Duodenal mucosa (tissue), 2 donors: ENCODE results near the gene HK3.

Experiments
- H3K27ac ChIP-seq: one replicate; pipeline ENCODE4 v1.7.0; 2013; ENCODE audit warnings: low read depth, low read length
- H3K27me3 ChIP-seq, 2 donors: one replicate each; pipeline ENCODE4 v1.7.0; 2013; ENCODE audit warnings: low read length in 2 of 2, control low read depth in 1 of 2; ENCODE audit not compliant: insufficient read depth in 2 of 2, control insufficient read depth in 1 of 2
- H3K36me3 ChIP-seq, 2 donors: one replicate each; pipeline ENCODE4 v1.7.0; 2013; ENCODE audit warnings: low read length in 2 of 2, control low read depth in 1 of 2; ENCODE audit not compliant: insufficient read depth in 2 of 2, control insufficient read depth in 1 of 2
- H3K4me1 ChIP-seq, 2 donors: one replicate each; pipeline ENCODE4 v1.7.0; 2013; ENCODE audit warnings: low read length in 2 of 2, control low read depth in 1 of 2; ENCODE audit not compliant: insufficient read depth in 2 of 2, control insufficient read depth in 1 of 2
- H3K4me3 ChIP-seq, 2 donors: one replicate each; pipeline ENCODE4 v1.7.0; 2013; ENCODE audit warnings: low read length in 2 of 2, low read depth in 1 of 2
- H3K9ac ChIP-seq, 2 donors: one replicate each; pipeline ENCODE4 v1.7.0; 2013; ENCODE audit warnings: low read length in 2 of 2, low read depth in 1 of 2
- H3K9me3 ChIP-seq, 2 donors: one replicate each; pipeline ENCODE4 v1.7.0; 2013; ENCODE audit warnings: low read length in 2 of 2, control low read depth in 1 of 2; ENCODE audit not compliant: control insufficient read depth in 1 of 2

HK3 gene

GRCh38 chr5:176904276-176904675, 5.1 kb upstream of the HK3 start:
- Histone ChIP-seq H3K36me3 (peaks cover 39 to 58% of the 10 kb centered on the region in 2 donors), H3K27ac (no peak overlapping the region)

GRCh38 chr5:176902911-176903664, 3.9 kb upstream of the HK3 start:
- Histone ChIP-seq H3K27me3 (no peaks in the 10 kb centered on the region), H3K27ac (no peak overlapping the region), H3K9ac (no peak overlapping the region), H3K4me3 (no peak overlapping the region), H3K9me3 (no peaks in the 10 kb centered on the region), H3K36me3 (peaks cover 39 to 48% of the 10 kb centered on the region in 2 donors), H3K4me1 (no peaks in the 10 kb centered on the region)

More at GRCh38 chr5:176904276-176904675, 5.1 kb upstream of the HK3 start:
- Histone ChIP-seq H3K4me3 (no peak overlapping the region), H3K27me3 (no peaks in the 10 kb centered on the region), H3K9ac (no peak overlapping the region), H3K9me3 (no peaks in the 10 kb centered on the region), H3K4me1 (no peaks in the 10 kb centered on the region)

GRCh38 chr5:176902102-176902814, 3.1 kb upstream of the HK3 start:
- Histone ChIP-seq H3K27ac (no peak overlapping the region), H3K9me3 (no peaks in the 10 kb centered on the region), H3K4me3 (no peak overlapping the region), H3K9ac (no peak overlapping the region), H3K4me1 (no peaks in the 10 kb centered on the region), H3K27me3 (no peaks in the 10 kb centered on the region), H3K36me3 (peaks cover 32 to 41% of the 10 kb centered on the region in 2 donors)

- no peaks in the 10 kb centered on the region for H3K4me1 ChIP-seq
- no peak overlapping the region for H3K9ac ChIP-seq
- H3K27ac ChIP-seq: no peak overlapping the region
- no peaks in the 10 kb centered on the region for H3K9me3 ChIP-seq
- peaks cover 27 to 33% of the 10 kb centered on the region in 2 donors for H3K36me3 ChIP-seq
- H3K27me3 ChIP-seq: no peaks in the 10 kb centered on the region
- H3K4me3 ChIP-seq: no peak overlapping the region
Observed at GRCh38 chr5:176901260-176902101, 2.3 kb upstream of the HK3 start.

DNA sequence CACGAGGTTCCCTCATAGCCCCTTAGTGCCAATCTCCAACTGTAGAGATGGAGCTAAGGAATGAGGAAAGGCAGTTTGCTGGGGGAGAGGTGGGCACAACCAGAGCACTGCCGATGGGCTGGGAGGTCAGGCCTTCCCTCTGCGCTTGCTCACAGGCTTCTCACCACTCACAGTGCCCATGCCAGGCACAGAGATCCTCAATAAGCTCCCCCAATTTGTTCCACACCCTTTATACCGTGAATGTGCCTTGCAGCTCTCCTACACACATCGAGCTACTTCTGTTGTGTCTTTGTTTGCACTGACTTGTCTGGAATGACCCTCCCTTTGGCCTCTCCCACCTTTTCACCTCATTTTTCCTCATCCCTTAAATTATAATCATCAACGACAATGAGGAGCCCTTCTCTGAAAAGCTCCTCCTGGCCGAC, 1.6 kb upstream of the HK3 start:
- Histone ChIP-seq H3K9ac (no peak overlapping the region), H3K4me3 (no peak overlapping the region), H3K36me3 (peaks cover 20 to 26% of the 10 kb centered on the region in 2 donors), H3K27ac (no peak overlapping the region), H3K27me3 (peaks cover 0 to 4% of the 10 kb centered on the region in 2 donors), H3K4me1 (no peaks in the 10 kb centered on the region), H3K9me3 (no peaks in the 10 kb centered on the region)

DNA sequence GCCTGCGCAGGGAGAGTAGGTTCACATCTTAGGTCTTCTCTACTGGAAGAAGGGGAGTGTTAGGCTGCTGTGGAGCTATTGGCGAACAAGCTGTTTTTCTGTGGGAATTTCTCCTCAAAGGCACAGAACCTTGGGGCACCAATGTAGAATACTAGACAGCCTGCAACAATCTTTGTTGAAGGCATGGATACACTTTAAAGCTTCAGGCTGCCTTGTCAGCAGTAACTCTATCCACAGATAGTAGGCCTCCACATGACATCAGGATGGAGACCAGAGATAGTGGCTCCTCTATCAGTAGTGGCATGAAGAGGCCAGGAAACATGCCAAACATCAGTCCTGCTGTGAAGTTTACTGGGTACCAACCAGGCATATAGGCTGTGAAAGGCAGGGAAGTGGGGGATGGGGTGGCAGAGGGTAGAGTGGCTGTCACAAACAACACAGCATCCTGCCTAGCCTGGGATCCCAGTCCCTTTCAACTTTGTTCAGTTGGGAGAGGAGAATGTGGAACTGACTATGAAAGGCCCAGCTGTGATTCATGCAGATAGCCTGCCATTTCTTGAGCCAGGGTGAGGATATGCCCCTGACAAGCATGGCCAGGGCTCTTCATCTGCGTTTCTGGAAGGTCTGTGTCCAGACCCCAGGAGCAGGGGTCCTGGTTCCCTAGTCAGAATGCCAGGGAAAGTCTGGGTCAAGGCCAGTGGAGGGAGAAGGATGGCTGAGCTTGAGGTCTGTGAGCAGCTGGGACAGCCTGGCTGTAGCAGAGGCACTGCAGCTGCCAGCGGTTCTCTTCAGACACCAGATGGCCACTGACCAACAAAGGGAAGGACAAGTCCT, 1.0 kb upstream of the HK3 start:
- Histone ChIP-seq H3K4me1 (no peaks in the 10 kb centered on the region), H3K4me3 (no peak overlapping the region), H3K36me3 (peaks cover 14 to 20% of the 10 kb centered on the region in 2 donors), H3K9me3 (no peaks in the 10 kb centered on the region), H3K27me3 (peaks cover 0 to 4% of the 10 kb centered on the region in 2 donors), H3K9ac (no peak overlapping the region), H3K27ac (no peak overlapping the region)

DNA sequence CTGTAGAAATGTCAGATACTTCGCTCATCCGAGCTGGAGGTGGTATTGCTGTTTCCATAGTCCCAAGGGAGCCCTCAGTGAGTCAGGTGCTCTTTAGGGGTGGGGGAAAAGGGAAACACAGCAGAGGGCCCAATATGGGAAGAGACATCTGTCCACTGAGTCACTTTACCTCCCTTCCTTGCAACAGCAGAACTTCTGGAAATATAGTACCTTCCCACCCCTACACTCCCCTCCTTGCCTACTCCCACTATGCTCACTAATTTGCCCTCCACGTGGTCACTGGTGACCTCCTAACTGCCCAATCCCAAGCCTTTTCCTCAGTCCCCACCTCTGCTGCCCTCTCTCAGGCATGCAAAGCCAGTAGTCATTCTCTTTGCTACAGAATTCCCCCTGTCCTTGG, 1.9 kb downstream of the HK3 start:
- Histone ChIP-seq H3K4me1 (no peaks in the 10 kb centered on the region), H3K27ac (no peak overlapping the region), H3K4me3 (no peak overlapping the region), H3K9ac (no peak overlapping the region), H3K27me3 (peaks cover 0 to 4% of the 10 kb centered on the region in 2 donors), H3K36me3 (no peaks in the 10 kb centered on the region), H3K9me3 (no peaks in the 10 kb centered on the region)

DNA sequence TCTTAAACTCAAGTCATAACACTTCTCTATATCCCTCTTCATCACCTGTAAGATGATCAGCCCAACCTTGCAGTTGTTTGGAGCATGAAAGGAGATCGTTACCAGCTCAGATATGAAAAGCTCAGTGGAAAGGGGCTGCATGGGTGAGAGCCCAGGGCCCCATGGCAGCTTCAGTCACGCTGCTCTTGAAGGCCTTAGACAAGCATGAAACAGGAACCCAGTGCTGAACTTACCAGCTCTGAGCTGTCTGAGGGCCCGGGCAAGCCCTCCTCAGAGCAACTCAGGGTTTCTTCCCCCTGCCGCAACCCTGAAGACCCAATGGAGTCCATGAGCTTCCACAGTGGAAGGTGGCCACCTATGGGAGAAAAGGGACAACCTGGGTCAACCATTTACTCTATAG, 3.3 kb downstream of the HK3 start:
- H3K27me3 ChIP-seq: peaks cover 0 to 4% of the 10 kb centered on the region in 2 donors
- no peaks in the 10 kb centered on the region for H3K9me3 ChIP-seq
- H3K9ac ChIP-seq: no peak overlapping the region
- H3K4me3 ChIP-seq: no peak overlapping the region
- no peaks in the 10 kb centered on the region for H3K4me1 ChIP-seq
- H3K36me3 ChIP-seq: no peaks in the 10 kb centered on the region
- H3K27ac ChIP-seq: no peak overlapping the region

DNA sequence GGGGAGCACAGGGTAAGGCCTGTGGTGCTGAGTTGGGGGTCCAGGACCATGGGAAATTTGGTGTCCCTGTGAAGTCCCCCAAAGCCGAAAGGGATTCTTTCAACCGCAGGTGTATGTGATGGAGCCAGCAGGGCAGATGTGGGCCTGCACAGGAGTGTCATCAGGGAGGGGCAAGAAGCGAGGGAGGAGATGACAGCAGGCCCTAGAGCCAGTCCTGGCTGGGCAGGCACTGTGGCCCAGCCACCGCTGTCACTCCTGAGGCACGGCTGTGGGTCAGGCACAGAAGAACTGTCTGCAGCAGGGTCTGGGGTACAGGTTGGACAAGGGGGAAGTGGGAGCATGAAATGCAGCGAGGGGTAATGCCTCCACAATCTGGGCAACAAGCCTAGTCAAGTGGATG, 4.8 kb downstream of the HK3 start:
- Histone ChIP-seq H3K27me3 (peaks cover 0 to 4% of the 10 kb centered on the region in 2 donors), H3K36me3 (no peaks in the 10 kb centered on the region), H3K9me3 (no peaks in the 10 kb centered on the region), H3K4me3 (no peak overlapping the region), H3K4me1 (no peaks in the 10 kb centered on the region), H3K27ac (no peak overlapping the region), H3K9ac (no peak overlapping the region)
